Ishikawa (cell line): ENCODE measurements around the gene AWAT2.

Experiments used
- CEBPB ChIP-seq: IDR thresholded peaks from 2 replicates; pipeline ENCODE4 v1.6.1; 2012
- CREB1 ChIP-seq: IDR thresholded peaks from 2 replicates; pipeline ENCODE4 v1.6.1; 2012; ENCODE audit warnings: low read depth
- EGR1 ChIP-seq: IDR thresholded peaks from 2 replicates; pipeline ENCODE4 v1.6.1; 2012
- EP300 ChIP-seq: IDR thresholded peaks from 2 replicates; pipeline ENCODE4 v1.6.1; 2012; ENCODE audit warnings: borderline replicate concordance
- FOXM1 ChIP-seq: IDR thresholded peaks from 2 replicates; pipeline ENCODE4 v1.6.1; 2012; ENCODE audit warnings: low read depth, borderline replicate concordance
- NFIC ChIP-seq: IDR thresholded peaks from 2 replicates; pipeline ENCODE4 v1.6.1; 2012
- RAD21 ChIP-seq: IDR thresholded peaks from 2 replicates; pipeline ENCODE4 v1.6.1; 2012; ENCODE audit warnings: low read depth
- TAF1 ChIP-seq: IDR thresholded peaks from 2 replicates; pipeline ENCODE4 v1.6.1; 2012; ENCODE audit warnings: low read depth, mild to moderate bottlenecking
- TCF12 ChIP-seq: IDR thresholded peaks from 2 replicates; pipeline ENCODE4 v1.6.1; 2012; ENCODE audit warnings: low read depth
- TEAD4 ChIP-seq: IDR thresholded peaks from 2 replicates; pipeline ENCODE4 v1.6.1; 2012
- USF1 ChIP-seq: IDR thresholded peaks from 2 replicates; pipeline ENCODE4 v1.6.1; 2012
- YY1 ChIP-seq: IDR thresholded peaks from 2 replicates; pipeline ENCODE4 v1.6.1; 2012; ENCODE audit warnings: low read depth
- ZBTB7A ChIP-seq: IDR thresholded peaks from 2 replicates; pipeline ENCODE4 v1.6.1; 2012; ENCODE audit warnings: low read depth
- TF ChIP-seq, protein P1 (sequence below): IDR thresholded peaks from 2 replicates; pipeline ENCODE4 v1.6.1; 2012
- TF ChIP-seq, protein P2 (sequence below): IDR thresholded peaks from 2 replicates; pipeline ENCODE4 v1.6.1; 2012; ENCODE audit warnings: low read depth, mild to moderate bottlenecking

The AWAT2 gene

GRCh38 chrX:69995362-69996112 is 54.2 kb downstream of the AWAT2 start:
- TF ChIP-seq CREB1 = no peak
- TF ChIP-seq, protein P1, sequence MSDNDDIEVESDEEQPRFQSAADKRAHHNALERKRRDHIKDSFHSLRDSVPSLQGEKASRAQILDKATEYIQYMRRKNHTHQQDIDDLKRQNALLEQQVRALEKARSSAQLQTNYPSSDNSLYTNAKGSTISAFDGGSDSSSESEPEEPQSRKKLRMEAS = no peak
- TF ChIP-seq, protein P2, sequence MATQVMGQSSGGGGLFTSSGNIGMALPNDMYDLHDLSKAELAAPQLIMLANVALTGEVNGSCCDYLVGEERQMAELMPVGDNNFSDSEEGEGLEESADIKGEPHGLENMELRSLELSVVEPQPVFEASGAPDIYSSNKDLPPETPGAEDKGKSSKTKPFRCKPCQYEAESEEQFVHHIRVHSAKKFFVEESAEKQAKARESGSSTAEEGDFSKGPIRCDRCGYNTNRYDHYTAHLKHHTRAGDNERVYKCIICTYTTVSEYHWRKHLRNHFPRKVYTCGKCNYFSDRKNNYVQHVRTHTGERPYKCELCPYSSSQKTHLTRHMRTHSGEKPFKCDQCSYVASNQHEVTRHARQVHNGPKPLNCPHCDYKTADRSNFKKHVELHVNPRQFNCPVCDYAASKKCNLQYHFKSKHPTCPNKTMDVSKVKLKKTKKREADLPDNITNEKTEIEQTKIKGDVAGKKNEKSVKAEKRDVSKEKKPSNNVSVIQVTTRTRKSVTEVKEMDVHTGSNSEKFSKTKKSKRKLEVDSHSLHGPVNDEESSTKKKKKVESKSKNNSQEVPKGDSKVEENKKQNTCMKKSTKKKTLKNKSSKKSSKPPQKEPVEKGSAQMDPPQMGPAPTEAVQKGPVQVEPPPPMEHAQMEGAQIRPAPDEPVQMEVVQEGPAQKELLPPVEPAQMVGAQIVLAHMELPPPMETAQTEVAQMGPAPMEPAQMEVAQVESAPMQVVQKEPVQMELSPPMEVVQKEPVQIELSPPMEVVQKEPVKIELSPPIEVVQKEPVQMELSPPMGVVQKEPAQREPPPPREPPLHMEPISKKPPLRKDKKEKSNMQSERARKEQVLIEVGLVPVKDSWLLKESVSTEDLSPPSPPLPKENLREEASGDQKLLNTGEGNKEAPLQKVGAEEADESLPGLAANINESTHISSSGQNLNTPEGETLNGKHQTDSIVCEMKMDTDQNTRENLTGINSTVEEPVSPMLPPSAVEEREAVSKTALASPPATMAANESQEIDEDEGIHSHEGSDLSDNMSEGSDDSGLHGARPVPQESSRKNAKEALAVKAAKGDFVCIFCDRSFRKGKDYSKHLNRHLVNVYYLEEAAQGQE = no peak
- TF ChIP-seq RAD21 = no peak
- no peak for TF ChIP-seq FOXM1
- TF ChIP-seq ZBTB7A = no peak
- TF ChIP-seq CEBPB = no peak
- TF ChIP-seq YY1 = no peak
- no peak for TF ChIP-seq EGR1
- no peak for TF ChIP-seq NFIC
- no peak for TF ChIP-seq EP300

- TF ChIP-seq CREB1 (no peak), RAD21 (no peak), TEAD4 (no peak), TCF12 (no peak), TAF1 (no peak), CEBPB (no peak), NFIC (no peak), EP300 (no peak), EGR1 (no peak), YY1 (no peak), ZBTB7A (no peak), USF1 (no peak), FOXM1 (no peak)
- TF ChIP-seq, protein P2 = no peak
- TF ChIP-seq, protein P1 = no peak
Measured at GRCh38 chrX:69993494-69993893, 56.2 kb downstream of the AWAT2 start.

GRCh38 chrX:69991685-69992084 is 58.1 kb downstream of the AWAT2 start:
- TF ChIP-seq YY1 = no peak
- no peak for TF ChIP-seq USF1
- TF ChIP-seq, protein P2 = no peak
- TF ChIP-seq TEAD4 = no peak
- no peak for TF ChIP-seq ZBTB7A
- no peak for TF ChIP-seq NFIC
- no peak for TF ChIP-seq CEBPB
- TF ChIP-seq FOXM1 = no peak
- no peak for TF ChIP-seq TAF1
- TF ChIP-seq EGR1 = no peak
- no peak for TF ChIP-seq TCF12
